Measurements from ENCODE around the gene CACNG4.

DNA sequence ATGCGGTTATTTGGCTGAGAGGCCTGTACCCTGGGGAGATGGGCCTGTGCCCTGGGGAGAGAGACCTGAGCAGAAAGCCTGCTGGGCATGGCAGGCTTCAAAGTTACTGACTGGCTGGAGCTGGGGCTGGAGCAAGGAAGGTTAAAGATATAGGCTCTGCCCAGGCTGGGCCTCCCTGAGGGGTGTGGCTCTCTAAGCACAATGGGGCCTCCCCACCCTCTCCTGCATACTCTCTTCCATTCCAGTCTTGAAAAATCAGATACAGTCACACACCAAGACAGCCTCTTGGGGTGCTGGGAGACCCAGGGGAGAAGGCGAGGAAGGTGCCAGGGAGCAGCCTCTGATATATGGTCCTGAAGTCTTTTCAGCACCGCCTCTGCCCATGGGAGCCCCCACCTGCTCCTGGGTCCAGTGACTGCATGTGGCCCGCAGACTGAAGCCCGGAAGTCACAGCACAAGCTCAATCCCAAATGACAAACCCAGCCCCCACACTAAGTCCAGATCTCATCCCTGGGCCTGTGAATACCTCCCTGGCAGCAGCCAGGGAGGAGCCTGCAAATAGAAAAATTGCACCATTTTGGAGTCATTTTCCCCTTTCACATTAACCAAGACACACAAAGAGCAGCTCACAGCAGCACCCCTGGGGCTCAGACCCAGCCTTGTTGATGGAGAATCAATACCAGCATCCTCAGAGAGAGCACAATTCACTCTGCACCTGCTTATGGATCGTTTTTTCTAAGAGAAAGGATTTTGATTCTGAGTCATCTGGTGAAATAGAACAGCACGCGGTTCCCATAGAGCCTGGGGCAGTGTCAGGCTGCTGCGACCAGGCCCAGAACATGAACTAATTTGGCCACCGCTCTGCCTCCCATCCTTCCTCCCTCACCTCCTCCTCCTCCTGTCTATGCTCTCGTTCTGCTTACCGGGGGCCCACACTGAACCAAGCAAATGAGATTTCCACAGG, 54.2 kb downstream of the CACNG4 start:
- TF ChIP-seq, protein P1, sequence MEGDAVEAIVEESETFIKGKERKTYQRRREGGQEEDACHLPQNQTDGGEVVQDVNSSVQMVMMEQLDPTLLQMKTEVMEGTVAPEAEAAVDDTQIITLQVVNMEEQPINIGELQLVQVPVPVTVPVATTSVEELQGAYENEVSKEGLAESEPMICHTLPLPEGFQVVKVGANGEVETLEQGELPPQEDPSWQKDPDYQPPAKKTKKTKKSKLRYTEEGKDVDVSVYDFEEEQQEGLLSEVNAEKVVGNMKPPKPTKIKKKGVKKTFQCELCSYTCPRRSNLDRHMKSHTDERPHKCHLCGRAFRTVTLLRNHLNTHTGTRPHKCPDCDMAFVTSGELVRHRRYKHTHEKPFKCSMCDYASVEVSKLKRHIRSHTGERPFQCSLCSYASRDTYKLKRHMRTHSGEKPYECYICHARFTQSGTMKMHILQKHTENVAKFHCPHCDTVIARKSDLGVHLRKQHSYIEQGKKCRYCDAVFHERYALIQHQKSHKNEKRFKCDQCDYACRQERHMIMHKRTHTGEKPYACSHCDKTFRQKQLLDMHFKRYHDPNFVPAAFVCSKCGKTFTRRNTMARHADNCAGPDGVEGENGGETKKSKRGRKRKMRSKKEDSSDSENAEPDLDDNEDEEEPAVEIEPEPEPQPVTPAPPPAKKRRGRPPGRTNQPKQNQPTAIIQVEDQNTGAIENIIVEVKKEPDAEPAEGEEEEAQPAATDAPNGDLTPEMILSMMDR (IDR thresholded peaks at IDR 0.05; ENCODE audit: insufficient read depth, low read depth, low read length): no peak
- TF ChIP-seq EZH2 (IDR thresholded peaks at IDR 0.05; ENCODE audit: insufficient read depth, low read length): no peak
